T-cell (primary cell): ENCODE measurements around the gene SCLY. TPM values are rescaled to one million over a fixed set of nuclear protein-coding genes. Genes with fewer than 3 reads are reported as not detected.

Experiments
- ATAC-seq, 4 experiments: fragments of 200-7000 bp in 3 of 4; fragments of 150-1000 bp in 1 of 4; cut with Tn5 transposase; replicated peaks in 1 of 4; 1 replicate in 3 of 4; 2 replicates in 1 of 4; pipeline ENCODE4 v1.10.0; 2021; ENCODE audit warnings: moderate library complexity in 3 of 4, mild to moderate bottlenecking in 2 of 4, moderate number of reproducible peaks in 1 of 4
- CTCF ChIA-PET, 2 donors: fragments of 300-600 bp; sonication (Branson Sonifier 250); formaldehyde crosslinking; loops; one replicate each; lab custom pipeline; 2022; ENCODE audit warnings: antibody characterized with exemption in 2 of 2; lab: Charles Lee
- POLR2A ChIA-PET, 2 donors: fragments of 300-600 bp; sonication (Branson Sonifier 250); formaldehyde crosslinking; loops; one replicate each; lab custom pipeline; 2022; ENCODE audit warnings: antibody characterized with exemption in 2 of 2; lab: Charles Lee
- DNase-seq, 35 experiments: peaks; one replicate each; pipeline versions ENCODE4 v3.0.0 to v3.0.0-alpha.2; 2013 to 2023
- H3K27ac ChIP-seq: one replicate; pipeline ENCODE4 v1.5.1; 2013; ENCODE audit warnings: low read length
- H3K27me3 ChIP-seq, 2 experiments: replicated peaks in 1 of 2; 1 replicate in 1 of 2; 2 replicates in 1 of 2; pipeline versions ENCODE4 v1.6.1 to v1.7.0; 2013; ENCODE audit warnings: low read length in 1 of 2, mixed read lengths in 1 of 2; ENCODE audit not compliant: control insufficient read depth in 2 of 2, insufficient read depth in 2 of 2; ENCODE audit errors: extremely low read depth in 1 of 2
- H3K36me3 ChIP-seq, 2 donors: 1 replicate in 1 of 2; 2 replicates in 1 of 2; pipeline versions ENCODE4 v1.6.1 to v1.7.0; 2013; ENCODE audit warnings: low read length in 1 of 2; ENCODE audit not compliant: control insufficient read depth in 2 of 2, insufficient read depth in 1 of 2; ENCODE audit errors: extremely low read depth in 1 of 2
- H3K4me1 ChIP-seq, 2 experiments: 1 replicate in 1 of 2; 2 replicates in 1 of 2; pipeline versions ENCODE4 v1.6.1 to v1.7.0; 2013; ENCODE audit warnings: low read length in 2 of 2, mixed read lengths in 1 of 2; ENCODE audit not compliant: insufficient read depth in 2 of 2, control insufficient read depth in 1 of 2; ENCODE audit errors: extremely low read depth in 1 of 2
- H3K4me3 ChIP-seq, 2 donors: 1 replicate in 1 of 2; 2 replicates in 1 of 2; pipeline versions ENCODE4 v1.5.1 to v1.7.0; 2013; ENCODE audit warnings: mild to moderate bottlenecking in 2 of 2, low read length in 1 of 2, moderate library complexity in 1 of 2; ENCODE audit not compliant: control insufficient read depth in 1 of 2; ENCODE audit errors: extremely low read depth in 1 of 2
- H3K9me3 ChIP-seq: 2 replicates; pipeline ENCODE4 v1.7.0; 2013
- H3K27ac Mint-ChIP-seq, 2 donors: one replicate each; pipeline ENCODE4 v1.8.0; 2020 to 2021; ENCODE audit warnings: mild to moderate bottlenecking in 2 of 2, mixed read lengths in 2 of 2
- H3K27me3 Mint-ChIP-seq, 2 donors: one replicate each; pipeline ENCODE4 v1.8.0; 2021 to 2022; ENCODE audit warnings: mixed read lengths in 2 of 2
- H3K36me3 Mint-ChIP-seq: one replicate; pipeline ENCODE4 v1.8.0; 2021; ENCODE audit warnings: mixed read lengths
- H3K4me1 Mint-ChIP-seq, 3 donors: one replicate each; pipeline ENCODE4 v1.8.0; 2020 to 2022; ENCODE audit warnings: mixed read lengths in 3 of 3, mild to moderate bottlenecking in 1 of 3
- H3K4me3 Mint-ChIP-seq, 3 donors: one replicate each; pipeline ENCODE4 v1.8.0; 2020 to 2022; ENCODE audit warnings: mild to moderate bottlenecking in 3 of 3, mixed read lengths in 3 of 3, moderate library complexity in 3 of 3
- H3K9me3 Mint-ChIP-seq, 3 donors: one replicate each; pipeline ENCODE4 v1.8.0; 2020 to 2022; ENCODE audit warnings: mixed read lengths in 3 of 3
- WGBS: methylation state at CpG from one replicate; pipeline ENCODE4 v1.1.5; 2013; ENCODE audit warnings: missing lambda C conversion rate; ENCODE audit not compliant: insufficient coverage; 5-methylcytosine and 5-hydroxymethylcytosine counted together
- total RNA-seq, 35 experiments: library from RNA in 6 of 35; stranded (reverse) in 6 of 35; fragments of 120-200 nt in 1 of 35; gene quantifications; one replicate each; pipeline versions ENCODE4 v1.2.1 to v1.2.4 and lab custom pipeline; 2013 to 2026

SCLY gene
- total RNA-seq, 5 donors from 2014 or later (not counting 1 experiment from before 2014, with no cell fraction given): 19.2 to 30.0 (median 25.2) TPM

- H3K9me3 Mint-ChIP-seq: no peaks in the 10 kb centered on the region
- no peaks in the 10 kb centered on the region for H3K27me3 Mint-ChIP-seq
- peaks cover 0 to 6% of the 10 kb centered on the region in 2 experiments for H3K4me1 ChIP-seq
- ATAC-seq (peak in 1 of 4 experiments; percentile 5), DNase-seq (no peak)
- CTCF ChIA-PET: no interaction called here
- H3K4me3 ChIP-seq: no peak overlapping the region
- H3K27me3 ChIP-seq: peaks cover 0 to 9% of the 10 kb centered on the region in 2 experiments
- no peak overlapping the region for H3K27ac ChIP-seq
- no peaks in the 10 kb centered on the region for H3K9me3 ChIP-seq
- POLR2A ChIA-PET: no interaction called here
- H3K4me1 Mint-ChIP-seq: no peaks in the 10 kb centered on the region
- 84% methylated on average over 27 of the region's 28 CpGs for WGBS
- no peaks in the 10 kb centered on the region for H3K36me3 Mint-ChIP-seq
- no peak overlapping the region for H3K27ac Mint-ChIP-seq
- H3K4me3 Mint-ChIP-seq: no peak overlapping the region
- no peaks in the 10 kb centered on the region for H3K36me3 ChIP-seq
These were observed 69.4 kb downstream of the SCLY start for GRCh38 chr2:238130111-238130695.

GRCh38 chr2:238130696-238131628 is 70.2 kb downstream of the SCLY start:
- Mint-ChIP-seq H3K4me3 (no peak overlapping the region), H3K36me3 (no peaks in the 10 kb centered on the region), H3K27ac (no peak overlapping the region), H3K27me3 (no peaks in the 10 kb centered on the region), H3K4me1 (no peaks in the 10 kb centered on the region), H3K9me3 (no peaks in the 10 kb centered on the region)
- Histone ChIP-seq H3K4me1 (peaks cover 0 to 6% of the 10 kb centered on the region in 2 experiments), H3K4me3 (no peak overlapping the region), H3K27me3 (peaks cover 0 to 9% of the 10 kb centered on the region in 2 experiments), H3K36me3 (no peaks in the 10 kb centered on the region), H3K9me3 (no peaks in the 10 kb centered on the region), H3K27ac (no peak overlapping the region)
- CTCF ChIA-PET: no interaction called here
- no peak for ATAC-seq
- DNase-seq: no peak
- 89% methylated on average over 60 of the region's 68 CpGs for WGBS
- POLR2A ChIA-PET: no interaction called here

GRCh38 chr2:238131761-238132462 is 71.1 kb downstream of the SCLY start:
- H3K36me3 ChIP-seq: no peaks in the 10 kb centered on the region
- Mint-ChIP-seq H3K27me3 (no peaks in the 10 kb centered on the region), H3K4me1 (no peaks in the 10 kb centered on the region), H3K9me3 (no peaks in the 10 kb centered on the region), H3K4me3 (no peak overlapping the region), H3K36me3 (no peaks in the 10 kb centered on the region), H3K27ac (no peak overlapping the region)
- ATAC-seq (no peak), DNase-seq (no peak)
- 84% methylated on average over 10 of the region's 14 CpGs for WGBS
- CTCF ChIA-PET: no interaction called here
- peaks cover 0 to 9% of the 10 kb centered on the region in 2 experiments for H3K27me3 ChIP-seq
- H3K4me3 ChIP-seq: no peak overlapping the region
- H3K4me1 ChIP-seq: peaks cover 0 to 6% of the 10 kb centered on the region in 2 experiments
- POLR2A ChIA-PET: no interaction called here
- no peaks in the 10 kb centered on the region for H3K9me3 ChIP-seq
- no peak overlapping the region for H3K27ac ChIP-seq

- Histone ChIP-seq H3K4me1 (no peaks in the 10 kb centered on the region), H3K4me3 (no peak overlapping the region), H3K27ac (no peak overlapping the region), H3K36me3 (no peaks in the 10 kb centered on the region), H3K9me3 (no peaks in the 10 kb centered on the region), H3K27me3 (peaks cover 0 to 9% of the 10 kb centered on the region in 2 experiments)
- H3K27ac Mint-ChIP-seq: no peak overlapping the region
- no peaks in the 10 kb centered on the region for H3K27me3 Mint-ChIP-seq
- no peak overlapping the region for H3K4me3 Mint-ChIP-seq
- no peak for DNase-seq
- H3K9me3 Mint-ChIP-seq: no peaks in the 10 kb centered on the region
- no peaks in the 10 kb centered on the region for H3K36me3 Mint-ChIP-seq
- ChIA-PET CTCF (no interaction called here), POLR2A (no interaction called here)
- no peak for ATAC-seq
- WGBS: 86% methylated on average over 13 of the region's 23 CpGs
- no peaks in the 10 kb centered on the region for H3K4me1 Mint-ChIP-seq
These were observed 72.0 kb downstream of the SCLY start for GRCh38 chr2:238132463-238133450.

- H3K27me3 ChIP-seq: peaks cover 0 to 6% of the 10 kb centered on the region in 2 experiments
- no peaks in the 10 kb centered on the region for H3K9me3 ChIP-seq
- Mint-ChIP-seq H3K27me3 (no peaks in the 10 kb centered on the region), H3K27ac (no peak overlapping the region), H3K36me3 (no peaks in the 10 kb centered on the region), H3K4me3 (no peak overlapping the region), H3K4me1 (no peaks in the 10 kb centered on the region), H3K9me3 (no peaks in the 10 kb centered on the region)
- ATAC-seq (no peak), DNase-seq (no peak)
- ChIA-PET POLR2A (no interaction called here), CTCF (no interaction called here)
- 72% methylated on average over 13 of the region's 14 CpGs for WGBS
- no peaks in the 10 kb centered on the region for H3K4me1 ChIP-seq
- no peak overlapping the region for H3K4me3 ChIP-seq
- no peak overlapping the region for H3K27ac ChIP-seq
- no peaks in the 10 kb centered on the region for H3K36me3 ChIP-seq
These were observed 72.9 kb downstream of the SCLY start for GRCh38 chr2:238133499-238134392.
